A549 treated with CORT108297 at 1 μM for 4 hours (cell line): ENCODE results near the gene SCYGR7. TPM values are rescaled to one million over a fixed set of nuclear protein-coding genes. Genes with fewer than 3 reads are reported as not detected.

Experiments used
- total RNA-seq: library from RNA; stranded (reverse); fragments of 200-300 nt; extraction: Qiagen RNA extraction; gene quantifications from 5 replicates; pipeline ENCODE4 v1.2.3, GENCODE V29; 2022

Gene SCYGR7
- total RNA-seq: not detected in 5 replicates

GRCh38 chr2:227728035-227728434 lies at the start of gene SCYGR7:
Gene SCYGR7, plus strand, starts transcription at chr2:227728335. Its CDS starts 0 bp downstream, at chr2:227728335.

GRCh38 chr2:227717687-227718567 lies 10.2 kb upstream of the SCYGR7 start, which contains the start of gene SLC19A3:
Gene SLC19A3, minus strand, starts transcription at chr2:227718028. Its CDS starts 15,710 bp downstream, at chr2:227702318.

DNA sequence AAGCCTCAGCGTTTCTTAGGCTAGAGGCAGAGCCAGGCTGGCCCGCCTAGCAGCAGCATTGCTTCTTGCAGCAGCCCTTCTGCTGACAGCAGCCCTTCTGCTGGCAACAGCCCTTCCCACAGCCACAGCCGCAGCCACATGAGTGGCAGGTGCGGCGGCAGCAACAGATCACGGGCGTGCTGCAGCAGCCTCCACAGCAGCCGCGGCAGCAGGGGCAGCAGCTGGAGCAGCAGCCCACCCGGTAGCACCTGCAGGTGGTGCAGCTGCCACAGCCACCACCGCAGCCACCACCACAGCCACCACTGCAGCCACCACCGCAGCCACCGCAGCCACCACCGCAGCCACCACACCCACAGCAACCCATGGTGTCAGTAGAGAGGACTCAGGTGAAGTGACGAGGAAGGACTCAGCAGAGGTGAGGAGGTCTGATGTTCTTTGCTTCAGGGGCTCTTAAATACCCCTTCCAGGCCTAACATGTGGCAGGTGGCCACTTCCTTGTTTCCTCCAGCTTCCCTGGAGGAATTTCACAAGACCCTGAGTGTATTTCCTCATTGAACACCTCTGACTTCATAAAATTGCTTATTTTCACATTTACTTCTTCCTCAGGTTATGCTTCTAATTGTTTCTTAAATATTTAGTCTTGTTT lies 3.6 kb upstream of the SCYGR7 start, which contains the start of gene SCYGR6:
Gene SCYGR6, minus strand, starts transcription at position 364 of the 646 bp plus-strand sequence. Its CDS starts 0 bp downstream, at position 364.

DNA sequence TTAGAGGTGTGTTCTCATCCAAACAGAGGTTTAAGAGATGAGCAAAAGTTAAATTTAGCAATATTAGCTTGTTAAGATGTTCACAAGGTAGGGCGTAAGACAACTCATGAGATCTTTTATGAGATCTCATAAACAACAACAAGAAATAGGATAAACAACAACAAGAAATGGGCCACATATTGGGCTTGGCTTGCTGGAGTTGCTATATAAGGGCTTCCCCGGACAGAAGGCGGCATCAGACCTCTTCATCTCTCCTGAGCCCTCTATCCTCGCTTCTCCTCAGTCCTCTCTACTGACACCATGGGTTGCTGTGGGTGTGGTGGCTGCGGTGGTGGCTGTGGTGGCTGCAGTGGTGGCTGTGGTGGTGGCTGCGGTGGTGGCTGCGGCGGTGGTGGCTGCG lies 17.5 kb downstream of the SCYGR7 start, which contains the start of gene SCYGR8:
Gene SCYGR8, plus strand, starts transcription at position 301 of the 400 bp plus-strand sequence. Its CDS starts 0 bp downstream, at position 301.

Other genes starting within 250 kb of the SCYGR7 start
- gene SCYGR2, start 129.4 kb upstream of the SCYGR7 start, total RNA-seq: not detected in 5 replicates
- gene SCYGR3, start 113.5 kb upstream of the SCYGR7 start, total RNA-seq: not detected in 5 replicates
- gene SCYGR4, start 110.8 kb upstream of the SCYGR7 start, total RNA-seq: not detected in 5 replicates
- gene SCYGR5, start 61.5 kb upstream of the SCYGR7 start, total RNA-seq: not detected in 5 replicates
- 2.4 to 3.5 TPM (median 2.6 TPM) in 5 replicates for gene SLC19A3, start 10.3 kb upstream of the SCYGR7 start, total RNA-seq
- not detected in 5 replicates for gene SCYGR6, start 3.6 kb upstream of the SCYGR7 start, total RNA-seq
- gene SCYGR8, start 17.6 kb downstream of the SCYGR7 start, total RNA-seq: not detected in 5 replicates
- 2.7 to 7.7 TPM (median 5.4 TPM) in 5 replicates for gene CCL20, start 85.5 kb downstream of the SCYGR7 start, total RNA-seq
- 2.0 to 3.6 TPM (median 2.9 TPM) in 5 replicates for gene DAW1, start 143.3 kb downstream of the SCYGR7 start, total RNA-seq